ENCODE measurements around the gene LIMS1.
A peak's percentile ranks its signal among the peaks of the same experiment; 100 is the strongest.

Gene LIMS1

DNA sequence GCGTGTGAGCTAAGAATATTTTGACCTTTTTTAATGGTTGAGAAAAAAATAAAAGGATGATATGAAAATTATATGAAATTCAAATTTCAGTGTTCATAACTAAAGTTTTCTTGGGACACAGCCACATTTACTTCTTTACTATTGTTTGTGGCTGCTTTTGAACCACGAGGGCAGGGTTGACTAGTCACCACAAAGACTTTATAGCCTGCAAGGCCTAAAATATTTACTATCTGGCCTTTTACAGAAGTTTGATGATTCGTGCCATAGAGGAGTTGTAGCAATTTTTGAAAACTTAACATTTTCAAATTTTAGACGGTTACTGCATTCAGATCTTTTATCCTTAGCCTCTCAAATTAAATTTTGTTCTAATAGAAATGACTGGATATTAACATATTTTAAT, 69.9 kb downstream of the LIMS1 start:
- CTCF ChIA-PET: interaction anchor here (4.8 kb wide), 1 partner anchor 32 kb away, joined by 38 read pairs; no protein-coding TSS in a partner anchor
- no peak overlapping the region for H3K27ac ChIP-seq
- no peak for TF ChIP-seq CTCF (conservative IDR thresholded peaks at IDR 0.05; ENCODE audit: low read depth)
- no peak for DNase-seq (ENCODE audit: low spot score)
- POLR2A ChIA-PET (ENCODE audit: low non-redundant PET): no interaction called here

- no peak for DNase-seq (ENCODE audit: low spot score)
- ChIA-PET POLR2A (ENCODE audit: low non-redundant PET) (no interaction called here), CTCF (interaction anchor here (0.6 to 4.8 kb wide), 2 partner anchors 31 to 112 kb away, joined by 4 to 38 read pairs; no protein-coding TSS in a partner anchor)
- H3K27ac ChIP-seq: no peak overlapping the region
- TF ChIP-seq CTCF (conservative IDR thresholded peaks at IDR 0.05; ENCODE audit: low read depth): no peak
These were observed 71.7 kb downstream of the LIMS1 start for GRCh38 chr2:108605947-108606346.

DNA sequence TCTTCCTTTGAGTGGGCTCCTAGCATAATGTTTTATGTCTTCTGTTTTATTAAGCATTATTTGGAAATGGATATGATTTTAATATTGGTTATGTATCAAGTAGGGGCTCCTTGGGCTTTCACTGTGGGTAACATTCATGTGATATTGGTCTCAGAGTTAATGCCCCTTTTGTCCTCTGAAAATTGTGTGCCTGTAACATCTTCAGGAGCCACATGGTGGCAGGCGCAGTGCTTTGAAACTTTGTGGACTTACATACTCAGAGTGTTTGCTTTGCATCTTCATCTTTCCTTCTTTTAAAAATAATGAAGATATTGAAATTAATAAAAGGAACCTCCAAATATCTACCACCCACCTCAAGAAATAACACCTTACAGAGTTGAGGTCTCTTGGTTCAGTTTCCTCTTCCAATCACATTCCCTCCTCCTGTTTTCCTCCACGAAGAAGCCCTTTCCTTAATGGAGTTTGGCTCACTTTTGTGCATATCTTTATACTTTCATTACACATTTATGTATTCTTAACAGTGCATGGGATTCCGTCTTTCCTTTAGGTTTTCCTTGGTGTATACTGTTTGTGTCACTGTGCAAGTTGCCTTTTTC, 73.5 kb downstream of the LIMS1 start:
- POLR2A ChIA-PET (ENCODE audit: low non-redundant PET): no interaction called here
- H3K27ac ChIP-seq: no peak overlapping the region
- peak; percentile 64 for TF ChIP-seq CTCF (conservative IDR thresholded peaks at IDR 0.05; ENCODE audit: low read depth)
- no peak for DNase-seq (ENCODE audit: low spot score)
- CTCF ChIA-PET: interaction anchor here (0.6 kb wide), 1 partner anchor 26 kb away, joined by 4 read pairs; no protein-coding TSS in a partner anchor

GRCh38 chr2:108611021-108611420, 76.8 kb downstream of the LIMS1 start:
- H3K27ac ChIP-seq: no peak overlapping the region

GRCh38 chr2:108612153-108612513, 77.9 kb downstream of the LIMS1 start:
- no peak for TF ChIP-seq CTCF (conservative IDR thresholded peaks at IDR 0.05; ENCODE audit: low read depth)
- ChIA-PET CTCF (interaction anchor here (0.6 to 4.5 kb wide), 3 partner anchors 10 to 65 kb away, joined by 4 to 30 read pairs (median 5); no protein-coding TSS in a partner anchor), POLR2A (ENCODE audit: low non-redundant PET) (no interaction called here)
- DNase-seq (ENCODE audit: low spot score): no peak
- H3K27ac ChIP-seq: no peak overlapping the region

More at GRCh38 chr2:108611021-108611420, 76.8 kb downstream of the LIMS1 start:
- CTCF ChIA-PET: interaction anchor here (0.6 to 4.5 kb wide), 2 partner anchors 26 to 187 kb away, joined by 3 to 30 read pairs; no protein-coding TSS in a partner anchor
- DNase-seq (ENCODE audit: low spot score): no peak
- no peak for TF ChIP-seq CTCF (conservative IDR thresholded peaks at IDR 0.05; ENCODE audit: low read depth)
- POLR2A ChIA-PET (ENCODE audit: low non-redundant PET): no interaction called here

DNA sequence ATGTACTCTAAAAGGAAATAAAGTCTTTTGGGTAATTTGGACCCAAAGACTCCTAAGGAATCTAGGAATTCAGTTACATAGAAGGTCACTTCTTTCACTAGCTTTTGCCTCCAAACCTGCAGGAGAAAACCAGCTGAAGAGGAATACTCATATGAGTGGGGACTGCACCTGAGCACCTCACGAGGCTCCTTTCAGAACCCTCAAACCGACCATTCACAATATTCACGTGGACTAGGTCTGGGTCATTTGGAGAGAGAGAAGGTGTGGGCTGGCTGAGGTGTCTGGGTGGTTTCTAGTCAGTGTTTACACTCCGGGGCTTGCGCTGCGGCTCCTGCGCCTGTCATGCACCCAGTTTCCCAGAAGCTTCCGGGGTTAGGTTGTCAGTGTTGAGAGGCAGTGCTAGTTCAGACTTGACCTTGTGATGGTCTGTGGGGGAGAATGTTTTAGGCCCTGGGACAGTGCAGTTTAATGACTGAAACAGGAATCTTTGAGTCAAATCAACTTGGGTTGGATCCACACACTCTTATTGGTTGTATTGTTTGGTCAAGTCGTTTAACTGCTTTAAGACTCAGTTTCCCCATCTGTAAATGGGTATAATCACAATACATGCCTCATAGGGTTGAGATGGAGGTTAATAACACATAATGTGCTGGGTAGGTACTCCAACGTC, 78.4 kb downstream of the LIMS1 start:
- no peak for TF ChIP-seq CTCF (conservative IDR thresholded peaks at IDR 0.05; ENCODE audit: low read depth)
- peak overlapping the region; percentile 61 for H3K27ac ChIP-seq
- CTCF ChIA-PET: interaction anchor here (0.8 to 4.5 kb wide), 2 partner anchors 10 to 24 kb away, joined by 5 to 30 read pairs; no protein-coding TSS in a partner anchor
- POLR2A ChIA-PET (ENCODE audit: low non-redundant PET): no interaction called here
- DNase-seq (ENCODE audit: low spot score): no peak

Measured in RWPE1 (cell line).